ENCODE data around the gene TNIK. TPM values are rescaled to one million over a fixed set of nuclear protein-coding genes. Genes with fewer than 3 reads are reported as not detected.

TNIK gene
- total RNA-seq, 1 experiment from 2014 or later = 22.4 TPM

GRCh38 chr3:171506743-171507319, 46.6 kb upstream of the TNIK start:
- peaks cover 4% of the 10 kb centered on the region for H3K4me1 Mint-ChIP-seq (ENCODE audit: low read depth, unreplicated experiment)
- no peaks in the 10 kb centered on the region for H3K36me3 ChIP-seq (ENCODE audit: control insufficient read depth, insufficient read depth, low read length)
- H3K4me3 Mint-ChIP-seq (ENCODE audit: unreplicated experiment) = no peak overlapping the region
- TF ChIP-seq, protein P1, sequence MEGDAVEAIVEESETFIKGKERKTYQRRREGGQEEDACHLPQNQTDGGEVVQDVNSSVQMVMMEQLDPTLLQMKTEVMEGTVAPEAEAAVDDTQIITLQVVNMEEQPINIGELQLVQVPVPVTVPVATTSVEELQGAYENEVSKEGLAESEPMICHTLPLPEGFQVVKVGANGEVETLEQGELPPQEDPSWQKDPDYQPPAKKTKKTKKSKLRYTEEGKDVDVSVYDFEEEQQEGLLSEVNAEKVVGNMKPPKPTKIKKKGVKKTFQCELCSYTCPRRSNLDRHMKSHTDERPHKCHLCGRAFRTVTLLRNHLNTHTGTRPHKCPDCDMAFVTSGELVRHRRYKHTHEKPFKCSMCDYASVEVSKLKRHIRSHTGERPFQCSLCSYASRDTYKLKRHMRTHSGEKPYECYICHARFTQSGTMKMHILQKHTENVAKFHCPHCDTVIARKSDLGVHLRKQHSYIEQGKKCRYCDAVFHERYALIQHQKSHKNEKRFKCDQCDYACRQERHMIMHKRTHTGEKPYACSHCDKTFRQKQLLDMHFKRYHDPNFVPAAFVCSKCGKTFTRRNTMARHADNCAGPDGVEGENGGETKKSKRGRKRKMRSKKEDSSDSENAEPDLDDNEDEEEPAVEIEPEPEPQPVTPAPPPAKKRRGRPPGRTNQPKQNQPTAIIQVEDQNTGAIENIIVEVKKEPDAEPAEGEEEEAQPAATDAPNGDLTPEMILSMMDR (IDR thresholded peaks at IDR 0.05; ENCODE audit: insufficient read depth in 1 of 2, low read depth in 1 of 2, low read length in 1 of 2, severe bottlenecking in 1 of 2, unreplicated experiment in 1 of 2) = no peak
- 0 out of 2 replicates have a peak, but pooled peaks cover 5% of the 10 kb centered on the region for H3K9me3 ChIP-seq
- ChIA-PET POLR2A (no interaction called here), CTCF (no interaction called here)
- no peaks in the 10 kb centered on the region for H3K36me3 Mint-ChIP-seq (ENCODE audit: insufficient read depth, unreplicated experiment)
- no peaks in the 10 kb centered on the region for H3K27me3 Mint-ChIP-seq (ENCODE audit: insufficient read depth, unreplicated experiment)
- no peak for DNase-seq
- intact Hi-C loops (cut with micrococcal nuclease; ENCODE audit: unreplicated experiment) = no loop called here
- 0 out of 2 replicates have a peak, but pooled peaks cover 3% of the 10 kb centered on the region for H3K4me1 ChIP-seq
- no peak overlapping the region for H3K4me3 ChIP-seq (ENCODE audit: low read depth, low read length)
- BruUV-seq (replicated peaks) = no TSS peak
- H3K9me3 Mint-ChIP-seq (ENCODE audit: unreplicated experiment) = no peaks in the 10 kb centered on the region
- H3K27ac Mint-ChIP-seq (ENCODE audit: unreplicated experiment) = no peak overlapping the region
- no peaks in the 10 kb centered on the region for H3K27me3 ChIP-seq (replicated peaks; ENCODE audit: control insufficient read depth, insufficient read depth, low read length)

DNA sequence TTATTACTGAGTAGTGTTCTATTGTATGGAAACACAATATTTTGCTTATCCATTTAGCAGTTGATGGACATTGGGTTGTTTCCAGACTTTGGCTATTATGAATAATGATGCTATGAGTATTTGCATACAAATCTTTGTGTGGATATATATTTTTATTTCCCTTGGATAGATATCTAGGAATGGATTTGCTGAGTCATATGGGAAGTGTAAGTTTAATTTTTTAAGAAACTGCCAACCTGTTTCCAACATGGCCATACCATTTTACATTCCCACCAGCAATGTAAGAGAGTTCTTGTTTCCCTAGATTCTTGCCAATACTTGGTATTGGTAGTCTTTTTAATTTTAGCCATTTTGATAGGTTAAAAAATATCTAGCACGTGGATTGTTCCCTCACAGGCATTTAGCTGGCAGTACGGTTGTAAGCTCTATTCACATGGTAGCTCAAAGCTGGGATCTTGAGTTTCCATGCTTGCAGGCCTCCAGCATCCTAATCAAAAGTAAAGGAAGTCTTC, 45.7 kb upstream of the TNIK start:
- no TSS peak for BruUV-seq (replicated peaks)
- no peaks in the 10 kb centered on the region for H3K27me3 Mint-ChIP-seq (ENCODE audit: insufficient read depth, unreplicated experiment)
- CTCF ChIA-PET = no interaction called here

GRCh38 chr3:171504376-171504775, 44.2 kb upstream of the TNIK start:
- Mint-ChIP-seq H3K36me3 (ENCODE audit: insufficient read depth, unreplicated experiment) (no peaks in the 10 kb centered on the region), H3K9me3 (ENCODE audit: unreplicated experiment) (no peaks in the 10 kb centered on the region), H3K4me1 (ENCODE audit: low read depth, unreplicated experiment) (no peaks in the 10 kb centered on the region), H3K4me3 (ENCODE audit: unreplicated experiment) (no peak overlapping the region), H3K27ac (ENCODE audit: unreplicated experiment) (no peak overlapping the region), H3K27me3 (ENCODE audit: insufficient read depth, unreplicated experiment) (no peaks in the 10 kb centered on the region)
- H3K4me1 ChIP-seq = no peaks in the 10 kb centered on the region
- ChIA-PET POLR2A (no interaction called here), CTCF (no interaction called here)
- 0 out of 2 replicates have a peak, but pooled peaks cover 5% of the 10 kb centered on the region for H3K9me3 ChIP-seq
- intact Hi-C loops (cut with micrococcal nuclease; ENCODE audit: unreplicated experiment) = no loop called here
- DNase-seq = no peak
- H3K27me3 ChIP-seq (replicated peaks; ENCODE audit: control insufficient read depth, insufficient read depth, low read length) = no peaks in the 10 kb centered on the region
- H3K4me3 ChIP-seq (ENCODE audit: low read depth, low read length) = no peak overlapping the region
- no peaks in the 10 kb centered on the region for H3K36me3 ChIP-seq (ENCODE audit: control insufficient read depth, insufficient read depth, low read length)
- BruUV-seq (replicated peaks) = no TSS peak
- TF ChIP-seq, protein P1 (IDR thresholded peaks at IDR 0.05; ENCODE audit: insufficient read depth in 1 of 2, low read depth in 1 of 2, low read length in 1 of 2, severe bottlenecking in 1 of 2, unreplicated experiment in 1 of 2) = no peak

More for the DNA sequence above, 45.7 kb upstream of the TNIK start:
- Mint-ChIP-seq H3K4me3 (ENCODE audit: unreplicated experiment) (no peak overlapping the region), H3K4me1 (ENCODE audit: low read depth, unreplicated experiment) (no peaks in the 10 kb centered on the region), H3K27ac (ENCODE audit: unreplicated experiment) (no peak overlapping the region), H3K36me3 (ENCODE audit: insufficient read depth, unreplicated experiment) (no peaks in the 10 kb centered on the region), H3K9me3 (ENCODE audit: unreplicated experiment) (no peaks in the 10 kb centered on the region)
- 0 out of 2 replicates have a peak, but pooled peaks cover 5% of the 10 kb centered on the region for H3K9me3 ChIP-seq
- no peaks in the 10 kb centered on the region for H3K4me1 ChIP-seq
- no peak for DNase-seq
- no peak overlapping the region for H3K4me3 ChIP-seq (ENCODE audit: low read depth, low read length)
- no peaks in the 10 kb centered on the region for H3K27me3 ChIP-seq (replicated peaks; ENCODE audit: control insufficient read depth, insufficient read depth, low read length)
- TF ChIP-seq, protein P1 (IDR thresholded peaks at IDR 0.05; ENCODE audit: insufficient read depth in 1 of 2, low read depth in 1 of 2, low read length in 1 of 2, severe bottlenecking in 1 of 2, unreplicated experiment in 1 of 2) = no peak
- no peaks in the 10 kb centered on the region for H3K36me3 ChIP-seq (ENCODE audit: control insufficient read depth, insufficient read depth, low read length)
- intact Hi-C loops (cut with micrococcal nuclease; ENCODE audit: unreplicated experiment) = no loop called here
- POLR2A ChIA-PET = no interaction called here

All from Caco-2 (cell line).